ENCODE data around the gene INPP4A.
"Not testable (repeated sequence)": the region's sequence is repeated elsewhere in the genome, so short reads cannot be mapped to it uniquely, and the experiment has no call there.

Gene INPP4A

GRCh38 chr2:98414246-98414645 lies 30.4 kb upstream of the INPP4A start:
- H3K4me3 ChIP-seq (ENCODE audit: low read depth, low read length); H3K36me3 ChIP-seq (ENCODE audit: control insufficient read depth in 2 of 2, insufficient read depth in 1 of 2, low read length in 2 of 2); H3K4me1 ChIP-seq (ENCODE audit: control insufficient read depth, insufficient read depth, low read length); POLR2A ChIA-PET; H3K9me3 ChIP-seq (ENCODE audit: control insufficient read depth, insufficient read depth, low read depth, low read length); CTCF ChIA-PET; H3K27ac ChIP-seq (ENCODE audit: extremely low read depth, low read depth, low read length): not testable (repeated sequence)
- TF ChIP-seq SETDB1 (IDR thresholded peaks at IDR 0.05; ENCODE audit: insufficient read length, low read length) = peak; percentile 6

GRCh38 chr2:98415719-98416248 lies 28.9 kb upstream of the INPP4A start:
- H3K9me3 ChIP-seq (ENCODE audit: control insufficient read depth, insufficient read depth, low read depth, low read length); H3K4me1 ChIP-seq (ENCODE audit: control insufficient read depth, insufficient read depth, low read length); H3K36me3 ChIP-seq (ENCODE audit: control insufficient read depth in 2 of 2, insufficient read depth in 1 of 2, low read length in 2 of 2); H3K27ac ChIP-seq (ENCODE audit: extremely low read depth, low read depth, low read length); POLR2A ChIA-PET; H3K4me3 ChIP-seq (ENCODE audit: low read depth, low read length): not testable (repeated sequence)
- CTCF ChIA-PET = interaction anchor here (0.6 to 0.9 kb wide), 6 partner anchors 9 to 676 kb away, joined by 3 to 4 read pairs (median 3); no protein-coding TSS in a partner anchor

GRCh38 chr2:98416383-98417159 lies 28.1 kb upstream of the INPP4A start:
- Histone ChIP-seq H3K36me3 (ENCODE audit: control insufficient read depth in 2 of 2, insufficient read depth in 1 of 2, low read length in 2 of 2) (no peaks in the 10 kb centered on the region), H3K9me3 (ENCODE audit: control insufficient read depth, insufficient read depth, low read depth, low read length) (no peaks in the 10 kb centered on the region), H3K27ac (ENCODE audit: extremely low read depth, low read depth, low read length) (no peak overlapping the region), H3K4me1 (ENCODE audit: control insufficient read depth, insufficient read depth, low read length) (no peaks in the 10 kb centered on the region), H3K4me3 (ENCODE audit: low read depth, low read length) (no peak overlapping the region)
- ChIA-PET POLR2A (no interaction called here), CTCF (interaction anchor here (0.7 to 0.9 kb wide), 2 partner anchors 8 to 677 kb away, joined by 3 to 4 read pairs; no protein-coding TSS in a partner anchor)
- TF ChIP-seq MEIS1 (CRISPR knock-in tag; IDR thresholded peaks at IDR 0.05; ENCODE audit: borderline replicate concordance) (no peak), ZNF221 (tag by site-specific recombination; IDR thresholded peaks at IDR 0.05; ENCODE audit: borderline replicate concordance) (no peak), INSM2 (tag by site-specific recombination; IDR thresholded peaks at IDR 0.05) (no peak), ZNF169 (tag by site-specific recombination; IDR thresholded peaks at IDR 0.05) (no peak), ZNF121 (tag by site-specific recombination; IDR thresholded peaks at IDR 0.05) (no peak), ZNF350 (tag by site-specific recombination; IDR thresholded peaks at IDR 0.05) (no peak), PATZ1 (tag by site-specific recombination; IDR thresholded peaks at IDR 0.05) (no peak), ZBTB6 (tag by site-specific recombination; IDR thresholded peaks at IDR 0.05) (no peak), ZBTB48 (tag by site-specific recombination; IDR thresholded peaks at IDR 0.05) (no peak), ZNF555 (tag by site-specific recombination; conservative IDR thresholded peaks at IDR 0.05) (no peak), ZNF596 (tag by site-specific recombination; IDR thresholded peaks at IDR 0.05) (no peak), ZFP41 (tag by site-specific recombination; IDR thresholded peaks at IDR 0.05; ENCODE audit: borderline replicate concordance) (no peak), FEZF1 (tag by site-specific recombination; IDR thresholded peaks at IDR 0.05) (no peak)

Measured in HEK293 (cell line).